RWPE1 (cell line): ENCODE data around the gene CTSC.
"Not testable (repeated sequence)": the region's sequence is repeated elsewhere in the genome, so short reads cannot be mapped to it uniquely, and the experiment has no call there.

Experiments
- CTCF ChIA-PET: fragments of 350-600 bp; sonication (Branson Sonifier 250); formaldehyde crosslinking; extraction: SDS; loops from one replicate; lab custom pipeline; 2021; lab: Yijun Ruan, JAX
- POLR2A ChIA-PET: fragments of 400-600 bp; formaldehyde crosslinking; extraction: SDS; loops from one replicate; lab custom pipeline; 2020; ENCODE audit warnings: antibody characterized with exemption; ENCODE audit not compliant: low non-redundant PET; lab: Yijun Ruan, JAX
- DNase-seq: peaks from one replicate; pipeline ENCODE4 v3.0.0; 2012; ENCODE audit warnings: low spot score
- H3K27ac ChIP-seq: fragments of 450-650 bp; 2 replicates; pipeline ENCODE4 v1.5.1; 2017
- CTCF ChIP-seq: fragments of 450-650 bp; conservative IDR thresholded peaks from 2 replicates; pipeline ENCODE4 v1.5.1; 2017; ENCODE audit warnings: low read depth, mild to moderate bottlenecking

The CTSC gene

GRCh38 chr11:88327061-88327460 lies 10.5 kb downstream of the CTSC start:
- ChIA-PET CTCF (interaction anchor here (0.6 to 0.7 kb wide), 2 partner anchors 130 to 195 kb away, joined by 3 to 5 read pairs; no protein-coding TSS in a partner anchor), POLR2A (no interaction called here)
- no peak for DNase-seq
- no peak overlapping the region for H3K27ac ChIP-seq
- no peak for TF ChIP-seq CTCF

GRCh38 chr11:88326099-88326498 lies 11.4 kb downstream of the CTSC start:
- POLR2A ChIA-PET, result no interaction called here
- H3K27ac ChIP-seq, result no peak overlapping the region; the same call in 1 of the 2 replicates
- no peak for TF ChIP-seq CTCF
- no peak for DNase-seq
- CTCF ChIA-PET, result interaction anchor here (0.6 to 0.7 kb wide), 2 partner anchors 105 to 1954 kb away, joined by 3 read pairs; no protein-coding TSS in a partner anchor

GRCh38 chr11:88324562-88325345 lies 12.8 kb downstream of the CTSC start:
- ChIA-PET CTCF (interaction anchor here (0.8 kb wide), 1 partner anchor 309 kb away, joined by 3 read pairs; no protein-coding TSS in a partner anchor), POLR2A (no interaction called here)
- no peak for DNase-seq
- H3K27ac ChIP-seq, result no peak overlapping the region
- no peak for TF ChIP-seq CTCF

- POLR2A ChIA-PET, CTCF ChIA-PET: not testable (repeated sequence)
Observed at GRCh38 chr11:88322881-88323280, 14.7 kb downstream of the CTSC start.

GRCh38 chr11:88321412-88321811 lies 16.1 kb downstream of the CTSC start:
- H3K27ac ChIP-seq, POLR2A ChIA-PET, DNase-seq: not testable (repeated sequence)
- CTCF ChIA-PET, result interaction anchor here (0.6 kb wide), 1 partner anchor 514 kb away, joined by 4 read pairs; no protein-coding TSS in a partner anchor

More at GRCh38 chr11:88322881-88323280, 14.7 kb downstream of the CTSC start:
- not testable (repeated sequence) for H3K27ac ChIP-seq, DNase-seq

GRCh38 chr11:88320149-88320559 lies 17.4 kb downstream of the CTSC start:
- no peak overlapping the region for H3K27ac ChIP-seq
- no peak for TF ChIP-seq CTCF
- ChIA-PET CTCF (no interaction called here), POLR2A (no interaction called here)
- DNase-seq, result no peak

GRCh38 chr11:88318017-88318416 lies 19.5 kb downstream of the CTSC start:
- ChIA-PET CTCF (no interaction called here), POLR2A (no interaction called here)
- DNase-seq, result no peak
- H3K27ac ChIP-seq, result no peak overlapping the region
- no peak for TF ChIP-seq CTCF
